Hematopoietic multipotent progenitor cell (in vitro differentiated cells): ENCODE results near the gene IP6K3. TPM values are rescaled to one million over a fixed set of nuclear protein-coding genes. Genes with fewer than 3 reads are reported as not detected.

Source experiments
- DNase-seq, 3 donors: peaks; one replicate each; pipeline ENCODE4 v3.0.0-alpha.2; 2011 to 2015; ENCODE audit warnings: low read depth in 2 of 3, low spot score in 2 of 3
- small RNA-seq: library from RNA; depleted of rRNA; stranded (forward); fragments of <200 nt; gene quantifications from one replicate; pipeline ENCODE3, GENCODE V24; 2012
- total RNA-seq: library from RNA; depleted of rRNA; stranded (reverse); fragments of >200 nt; gene quantifications from one replicate; pipeline ENCODE4 v1.2.3, GENCODE V29; 2012

Gene IP6K3
- total RNA-seq, 1 donor, result not detected

DNA sequence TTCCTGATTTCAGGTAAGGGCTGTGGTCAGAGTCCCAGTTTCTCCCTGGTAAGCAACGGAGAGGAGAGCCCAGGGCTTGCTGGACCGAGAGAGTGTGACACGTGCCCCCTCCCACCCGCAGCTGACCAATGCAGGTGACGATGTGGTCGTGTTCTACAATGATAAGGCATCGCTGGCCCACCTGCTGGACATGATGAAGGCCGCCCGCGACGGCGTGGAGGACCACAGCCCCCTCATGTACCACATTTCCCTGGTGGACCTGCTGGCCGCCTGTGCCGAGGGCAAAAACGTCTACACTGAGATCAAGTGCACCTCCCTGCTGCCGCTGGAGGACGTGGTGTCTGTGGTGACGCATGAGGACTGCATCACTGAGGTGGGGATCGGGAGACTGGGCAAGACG is 66.9 kb downstream of the IP6K3 start:
- DNase-seq, result no peak

DNA sequence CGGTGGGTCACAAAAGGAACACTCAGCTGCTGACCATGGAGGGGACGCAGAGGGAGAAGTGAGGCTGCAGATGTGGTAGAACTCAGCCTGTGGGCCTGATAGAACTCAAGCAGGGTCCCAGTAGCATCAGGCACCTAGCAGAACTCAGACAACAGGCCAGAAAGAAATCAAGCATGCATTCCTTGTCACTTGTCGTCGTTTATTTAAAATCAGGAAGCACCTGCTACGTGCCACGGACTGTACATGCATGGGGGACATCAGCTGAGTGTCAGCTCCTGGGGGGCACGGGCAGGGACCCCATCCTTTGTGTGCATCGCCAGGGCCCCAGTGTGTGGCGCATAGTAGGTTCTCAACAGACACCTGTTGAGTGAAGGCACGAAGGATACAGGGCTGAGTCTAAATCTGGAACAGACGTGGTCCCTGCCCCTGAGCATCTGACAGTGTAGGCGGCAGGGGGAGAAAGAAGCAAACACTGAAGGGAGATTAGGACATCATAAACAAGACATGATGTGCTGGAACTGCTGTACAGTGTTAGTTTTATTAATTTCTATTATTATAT is 67.7 kb downstream of the IP6K3 start:
- no peak for DNase-seq

DNA sequence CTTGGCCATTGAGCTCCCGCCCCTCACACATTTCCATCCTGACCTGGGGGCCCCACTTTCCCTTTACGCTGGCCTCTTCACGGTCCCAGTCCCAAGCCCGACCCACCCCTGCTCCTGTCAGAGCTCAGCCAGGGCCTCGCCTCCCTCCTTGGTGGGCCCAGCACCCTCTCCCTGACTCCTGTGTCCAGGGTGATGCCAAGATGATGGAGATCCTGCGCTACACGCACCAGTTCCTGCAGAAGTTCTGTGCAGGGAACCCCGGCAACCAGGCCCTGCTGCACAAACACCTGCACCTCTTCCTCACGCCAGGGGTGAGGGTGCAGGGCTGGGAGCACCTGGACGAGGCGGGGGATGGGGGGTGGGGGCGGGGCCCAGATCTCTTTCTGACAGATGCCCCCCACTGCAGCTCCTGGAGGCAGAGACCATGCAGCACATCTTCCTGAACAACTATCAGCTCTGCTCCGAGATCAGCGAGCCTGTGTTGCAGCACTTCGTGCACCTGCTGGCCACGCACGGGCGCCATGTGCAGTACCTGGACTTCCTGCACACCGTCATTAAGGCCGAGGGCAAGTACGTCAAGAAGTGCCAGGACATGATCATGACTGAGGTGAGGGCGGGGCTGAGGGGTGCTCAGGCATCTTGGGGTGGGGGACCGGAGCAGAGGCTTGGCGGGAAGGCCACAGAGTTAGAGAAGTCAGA is 68.3 kb downstream of the IP6K3 start:
- no peak for DNase-seq

GRCh38 chr6:33677689-33678088 is 69.0 kb downstream of the IP6K3 start:
- no peak for DNase-seq

- DNase-seq, result no peak
Measured at GRCh38 chr6:33677143-33677660, 69.5 kb downstream of the IP6K3 start.

DNA sequence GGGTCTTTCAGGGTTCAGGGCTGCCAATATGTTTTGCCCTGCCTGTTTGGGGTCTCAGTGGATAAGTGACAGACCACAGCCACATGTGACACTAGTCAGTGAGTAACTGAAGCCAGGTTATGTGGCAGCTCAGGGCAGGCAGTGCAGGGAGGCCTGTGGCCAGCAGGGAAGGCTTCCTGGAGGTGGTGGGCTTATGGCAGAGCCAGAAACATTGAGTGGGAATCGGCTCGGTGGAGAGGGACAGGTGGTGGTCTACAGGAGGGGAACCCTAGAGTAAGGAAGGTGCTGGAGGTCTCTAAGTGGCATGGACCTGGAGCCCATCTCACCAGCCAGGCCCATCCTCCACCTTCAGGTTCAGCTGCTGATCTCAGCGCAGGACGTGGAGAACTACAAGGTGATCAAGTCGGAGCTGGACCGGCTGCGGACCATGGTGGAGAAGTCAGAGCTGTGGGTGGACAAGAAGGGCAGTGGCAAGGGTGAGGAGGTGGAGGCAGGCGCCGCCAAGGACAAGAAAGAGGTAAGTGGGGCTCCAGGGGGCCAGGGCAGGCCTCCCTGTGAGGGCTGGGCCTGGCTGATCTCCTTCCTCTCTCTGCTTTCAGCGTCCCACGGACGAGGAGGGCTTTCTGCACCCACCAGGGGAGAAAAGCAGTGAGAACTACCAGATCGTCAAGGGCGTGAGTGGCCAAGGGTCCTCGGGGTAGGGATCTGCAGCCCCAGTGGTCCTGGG is 70.1 kb downstream of the IP6K3 start:
- DNase-seq, result no peak

GRCh38 chr6:33675968-33676367 is 70.7 kb downstream of the IP6K3 start:
- DNase-seq, result no peak

DNA sequence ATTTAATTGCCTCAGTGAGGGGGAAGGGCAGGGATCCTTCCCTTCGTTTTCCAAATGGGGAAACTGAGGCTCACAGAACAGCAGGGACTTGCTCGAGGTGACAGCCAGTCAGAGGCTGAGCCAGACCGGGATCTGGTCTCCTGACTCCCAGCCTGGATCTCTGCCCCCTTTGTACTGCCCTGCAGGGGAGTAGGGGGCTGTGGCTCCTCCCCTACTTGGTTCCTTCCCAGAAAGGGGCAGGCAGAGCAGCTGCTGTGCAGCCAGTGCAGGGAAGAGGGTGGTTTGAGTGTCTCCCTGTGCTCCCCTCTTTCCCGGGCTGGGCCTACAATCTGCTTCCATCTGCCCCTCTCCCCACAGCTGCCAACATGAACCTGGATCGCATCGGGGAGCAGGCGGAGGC is 72.9 kb downstream of the IP6K3 start:
- DNase-seq, result no peak

- DNase-seq, result no peak
Measured at GRCh38 chr6:33672808-33673207, 73.9 kb downstream of the IP6K3 start.

DNA sequence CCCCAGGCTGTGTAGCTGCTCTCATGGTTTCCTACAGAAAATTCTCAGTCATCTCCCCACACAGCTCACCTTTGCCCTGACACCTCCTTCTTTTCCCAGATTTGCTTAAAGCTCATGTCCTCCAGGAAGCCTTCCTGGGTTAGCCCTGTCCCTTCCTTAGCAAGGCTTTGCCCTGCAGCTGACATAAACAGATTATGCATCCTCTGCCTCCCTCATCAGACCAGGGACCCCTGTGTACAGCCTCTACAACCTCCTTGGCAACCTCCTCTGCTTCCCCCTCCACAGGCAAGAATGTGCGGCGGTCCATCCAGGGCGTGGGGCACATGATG is 75.0 kb downstream of the IP6K3 start:
- DNase-seq, result no peak

Small RNA genes lying within 50 kb of the gene (small RNA-seq; reads per million reads assigned to genes)
- not detected for gene MIR3934

Other genes with a start within 250 kb of the IP6K3 start
- 27.5 TPM for gene BAK1, start 166.6 kb downstream of the IP6K3 start, total RNA-seq
- 10.5 TPM for gene ITPR3, start 125.6 kb downstream of the IP6K3 start, total RNA-seq
- 7.8 TPM for gene UQCC2, start 35.2 kb downstream of the IP6K3 start, total RNA-seq
- 30.4 TPM for gene LEMD2, start 42.2 kb upstream of the IP6K3 start, total RNA-seq
- gene MLN, start 57.1 kb upstream of the IP6K3 start, total RNA-seq, result not detected